Memory B cell (primary cell): ENCODE measurements around the gene PHF5A.
A peak's percentile ranks its signal among the peaks of the same experiment; 100 is the strongest.
"Not testable (repeated sequence)": the region's sequence is repeated elsewhere in the genome, so short reads cannot be mapped to it uniquely, and the experiment has no call there.

Experiments
- ATAC-seq: fragments of 150-1000 bp; cut with Tn5 transposase; 2 replicates; pipeline ENCODE4 v1.10.0; 2021; ENCODE audit warnings: low read depth, mild to moderate bottlenecking, moderate library complexity
- DNase-seq, 2 donors: peaks; one replicate each; pipeline ENCODE4 v3.0.0; 2022; ENCODE audit warnings: low spot score in 2 of 2
- H3K27ac Mint-ChIP-seq: one replicate; pipeline ENCODE4 v1.8.0; 2022; ENCODE audit warnings: mild to moderate bottlenecking, moderate library complexity, mixed read lengths
- H3K27me3 Mint-ChIP-seq: one replicate; pipeline ENCODE4 v1.8.0; 2022; ENCODE audit warnings: mixed read lengths
- H3K36me3 Mint-ChIP-seq: one replicate; pipeline ENCODE4 v1.8.0; 2022; ENCODE audit warnings: mild to moderate bottlenecking, mixed read lengths
- H3K4me1 Mint-ChIP-seq: one replicate; pipeline ENCODE4 v1.8.0; 2022; ENCODE audit warnings: mixed read lengths
- H3K4me3 Mint-ChIP-seq: one replicate; pipeline ENCODE4 v1.8.0; 2022; ENCODE audit warnings: mild to moderate bottlenecking, moderate library complexity, mixed read lengths
- H3K9me3 Mint-ChIP-seq: one replicate; pipeline ENCODE4 v1.8.0; 2022; ENCODE audit warnings: mixed read lengths

PHF5A gene

GRCh38 chr22:41479671-41480396, 11.3 kb upstream of the PHF5A start:
- DNase-seq, result no peak
- ATAC-seq, result no peak
- peaks cover 57% of the 10 kb centered on the region for H3K4me1 Mint-ChIP-seq
- H3K9me3 Mint-ChIP-seq, result no peaks in the 10 kb centered on the region
- H3K27me3 Mint-ChIP-seq, result no peaks in the 10 kb centered on the region
- peak overlapping the region; percentile 75 for H3K4me3 Mint-ChIP-seq
- peaks cover 2% of the 10 kb centered on the region for H3K36me3 Mint-ChIP-seq
- H3K27ac Mint-ChIP-seq, result peak overlapping the region; percentile 89

- H3K27me3 Mint-ChIP-seq, result no peaks in the 10 kb centered on the region
- peaks cover 2% of the 10 kb centered on the region for H3K36me3 Mint-ChIP-seq
- peak; percentile 38 for ATAC-seq
- peak overlapping the region; percentile 75 for H3K4me3 Mint-ChIP-seq
- DNase-seq, result no peak
- peak overlapping the region; percentile 89 for H3K27ac Mint-ChIP-seq
- no peaks in the 10 kb centered on the region for H3K9me3 Mint-ChIP-seq
- peaks cover 56% of the 10 kb centered on the region for H3K4me1 Mint-ChIP-seq
Observed at GRCh38 chr22:41478891-41479521, 10.5 kb upstream of the PHF5A start.

- peak overlapping the region; percentile 75 for H3K4me3 Mint-ChIP-seq
- peaks cover 6% of the 10 kb centered on the region for H3K36me3 Mint-ChIP-seq
- H3K27me3 Mint-ChIP-seq, result no peaks in the 10 kb centered on the region
Observed at GRCh38 chr22:41478473-41478872, 10.0 kb upstream of the PHF5A start.

GRCh38 chr22:41474872-41475451, 6.5 kb upstream of the PHF5A start:
- Mint-ChIP-seq H3K4me3 (peak overlapping the region; percentile 41), H3K9me3 (no peaks in the 10 kb centered on the region)
- ATAC-seq, result no peak

More at GRCh38 chr22:41478473-41478872, 10.0 kb upstream of the PHF5A start:
- Mint-ChIP-seq H3K4me1 (peaks cover 59% of the 10 kb centered on the region), H3K9me3 (no peaks in the 10 kb centered on the region), H3K27ac (peak overlapping the region; percentile 89)
- ATAC-seq, result peak; percentile 72
- peak in 1 of 2 donors; percentile 30 for DNase-seq

GRCh38 chr22:41471568-41471967, 3.1 kb upstream of the PHF5A start:
- ATAC-seq (no peak), DNase-seq (no peak)
- peaks cover 42% of the 10 kb centered on the region for H3K4me1 Mint-ChIP-seq
- no peaks in the 10 kb centered on the region for H3K27me3 Mint-ChIP-seq
- H3K27ac Mint-ChIP-seq, result peak overlapping the region; percentile 99
- no peaks in the 10 kb centered on the region for H3K9me3 Mint-ChIP-seq
- peaks cover 20% of the 10 kb centered on the region for H3K36me3 Mint-ChIP-seq
- H3K4me3 Mint-ChIP-seq, result no peak overlapping the region

More at GRCh38 chr22:41474872-41475451, 6.5 kb upstream of the PHF5A start:
- no peak for DNase-seq
- H3K36me3 Mint-ChIP-seq, result peaks cover 13% of the 10 kb centered on the region
- H3K4me1 Mint-ChIP-seq, result peaks cover 47% of the 10 kb centered on the region
- H3K27ac Mint-ChIP-seq, result peak overlapping the region; percentile 78
- H3K27me3 Mint-ChIP-seq, result no peaks in the 10 kb centered on the region

- Mint-ChIP-seq H3K9me3 (no peaks in the 10 kb centered on the region), H3K27me3 (no peaks in the 10 kb centered on the region), H3K27ac (peak overlapping the region; percentile 99), H3K4me1 (peaks cover 39% of the 10 kb centered on the region), H3K4me3 (peak overlapping the region; percentile 65), H3K36me3 (peaks cover 20% of the 10 kb centered on the region)
- no peak for DNase-seq
- no peak for ATAC-seq
Observed at GRCh38 chr22:41470886-41471285, 2.4 kb upstream of the PHF5A start.

GRCh38 chr22:41469218-41469851, 843 bp upstream of the PHF5A start:
- Mint-ChIP-seq H3K27me3 (no peaks in the 10 kb centered on the region), H3K4me1 (peaks cover 41% of the 10 kb centered on the region), H3K27ac (peak overlapping the region; percentile 99), H3K9me3 (no peaks in the 10 kb centered on the region), H3K36me3 (peaks cover 25% of the 10 kb centered on the region), H3K4me3 (peak overlapping the region; percentile 89)
- no peak for DNase-seq
- peak; percentile 22 for ATAC-seq

- no peak overlapping the region for H3K27ac Mint-ChIP-seq
- H3K36me3 Mint-ChIP-seq, result peaks cover 22% of the 10 kb centered on the region
Observed at GRCh38 chr22:41461901-41462300, 6.6 kb downstream of the PHF5A start.

GRCh38 chr22:41460071-41460470, 8.4 kb downstream of the PHF5A start:
- H3K4me3 Mint-ChIP-seq, H3K27me3 Mint-ChIP-seq, DNase-seq, ATAC-seq, H3K4me1 Mint-ChIP-seq, H3K9me3 Mint-ChIP-seq, H3K27ac Mint-ChIP-seq: not testable (repeated sequence)
- H3K36me3 Mint-ChIP-seq, result peaks cover 22% of the 10 kb centered on the region

More at GRCh38 chr22:41461901-41462300, 6.6 kb downstream of the PHF5A start:
- Mint-ChIP-seq H3K4me3 (no peak overlapping the region), H3K9me3 (no peaks in the 10 kb centered on the region), H3K4me1 (peaks cover 8% of the 10 kb centered on the region), H3K27me3 (no peaks in the 10 kb centered on the region)
- DNase-seq (no peak), ATAC-seq (no peak)

GRCh38 chr22:41459431-41459830, 9.1 kb downstream of the PHF5A start:
- Mint-ChIP-seq H3K36me3 (peaks cover 19% of the 10 kb centered on the region), H3K9me3 (no peaks in the 10 kb centered on the region), H3K27me3 (no peaks in the 10 kb centered on the region), H3K4me3 (no peak overlapping the region), H3K4me1 (peaks cover 5% of the 10 kb centered on the region), H3K27ac (no peak overlapping the region)
- no peak for DNase-seq
- ATAC-seq, result no peak

GRCh38 chr22:41458161-41458728, 10.2 kb downstream of the PHF5A start:
- no peak for ATAC-seq
- peak overlapping the region; percentile 18 for H3K27ac Mint-ChIP-seq

GRCh38 chr22:41448189-41448808, 20.2 kb downstream of the PHF5A start:
- peak; percentile 62 for ATAC-seq
- Mint-ChIP-seq H3K4me3 (peak overlapping the region; percentile 90), H3K27me3 (no peaks in the 10 kb centered on the region), H3K9me3 (no peaks in the 10 kb centered on the region), H3K4me1 (peaks cover 24% of the 10 kb centered on the region), H3K36me3 (peaks cover 4% of the 10 kb centered on the region), H3K27ac (peak overlapping the region; percentile 100)
- peak; percentile 73 to 83 for DNase-seq

More at GRCh38 chr22:41458161-41458728, 10.2 kb downstream of the PHF5A start:
- Mint-ChIP-seq H3K36me3 (peaks cover 13% of the 10 kb centered on the region), H3K27me3 (no peaks in the 10 kb centered on the region), H3K4me1 (peaks cover 6% of the 10 kb centered on the region), H3K9me3 (no peaks in the 10 kb centered on the region), H3K4me3 (no peak overlapping the region)
- no peak for DNase-seq

- H3K4me3 Mint-ChIP-seq, result peak overlapping the region; percentile 90
- H3K9me3 Mint-ChIP-seq, result no peaks in the 10 kb centered on the region
- DNase-seq, result peak in 1 of 2 donors; percentile 42
- H3K4me1 Mint-ChIP-seq, result peaks cover 24% of the 10 kb centered on the region
- H3K27me3 Mint-ChIP-seq, result no peaks in the 10 kb centered on the region
- peaks cover 3% of the 10 kb centered on the region for H3K36me3 Mint-ChIP-seq
- peak; percentile 4 for ATAC-seq
- H3K27ac Mint-ChIP-seq, result peak overlapping the region; percentile 100
Observed at GRCh38 chr22:41447435-41448188, 20.9 kb downstream of the PHF5A start.
